Keratinocyte (primary cell): ENCODE measurements around the gene DUSP7. TPM values are rescaled to one million over a fixed set of nuclear protein-coding genes. Genes with fewer than 3 reads are reported as not detected.

Experiments used
- DNase-seq: peaks from one replicate; pipeline ENCODE4 v3.0.0-alpha.2; 2011; ENCODE audit warnings: low read depth, missing footprints, low spot score
- FAIRE-seq: peaks from 2 replicates; lab custom pipeline; 2011; peaks lifted over from hg19 to GRCh38; lab: Jason Lieb, UNC
- H2AFZ ChIP-seq: 2 replicates; pipeline ENCODE4 v1.6.0; 2012; ENCODE audit warnings: low read length, control low read depth, inconsistent platforms; ENCODE audit not compliant: control insufficient read depth
- H3K27ac ChIP-seq: 2 replicates; pipeline ENCODE4 v1.5.1; 2011; ENCODE audit warnings: low read length; ENCODE audit not compliant: control insufficient read depth, insufficient read depth
- H3K27me3 ChIP-seq: 3 replicates; pipeline ENCODE4 v1.6.0; 2011; ENCODE audit warnings: low read length; ENCODE audit not compliant: control insufficient read depth, insufficient read depth; ENCODE audit errors: extremely low read depth
- H3K36me3 ChIP-seq, 2 experiments: 2 replicates in 1 of 2; 3 replicates in 1 of 2; pipeline ENCODE4 v1.5.1; 2011; ENCODE audit warnings: low read length in 2 of 2, mild to moderate bottlenecking in 1 of 2; ENCODE audit not compliant: control insufficient read depth in 2 of 2, insufficient read depth in 2 of 2; ENCODE audit errors: extremely low read depth in 1 of 2
- H3K4me1 ChIP-seq: 3 replicates; pipeline ENCODE4 v1.5.1; 2011; ENCODE audit warnings: low read length; ENCODE audit not compliant: control insufficient read depth, insufficient read depth; ENCODE audit errors: extremely low read depth
- H3K4me2 ChIP-seq: 3 replicates; pipeline ENCODE4 v1.6.0; 2011; ENCODE audit warnings: low read depth, low read length; ENCODE audit not compliant: control insufficient read depth, insufficient read depth; ENCODE audit errors: extremely low read depth
- H3K4me3 ChIP-seq, 3 experiments: fragments of 200-600 bp in 1 of 3; sonication (generic) in 1 of 3; 2 replicates in 2 of 3; 3 replicates in 1 of 3; pipeline ENCODE4 v1.5.1; 2011 to 2016; ENCODE audit warnings: low read length in 3 of 3, mild to moderate bottlenecking in 3 of 3, control low read depth in 2 of 3, inconsistent platforms in 1 of 3, low read depth in 1 of 3, mixed read lengths in 1 of 3, mixed run types in 1 of 3, moderate library complexity in 1 of 3; ENCODE audit not compliant: control insufficient read depth in 2 of 3, insufficient read depth in 2 of 3; ENCODE audit errors: extremely low read depth in 1 of 3
- H3K79me2 ChIP-seq: 2 replicates; pipeline ENCODE4 v1.6.0; 2012; ENCODE audit warnings: low read length; ENCODE audit not compliant: control insufficient read depth, insufficient read depth
- H3K9ac ChIP-seq: 3 replicates; pipeline ENCODE4 v1.6.0; 2011; ENCODE audit warnings: low read length; ENCODE audit not compliant: control insufficient read depth, insufficient read depth; ENCODE audit errors: extremely low read depth
- H3K9me1 ChIP-seq: 3 replicates; pipeline ENCODE4 v1.6.0; 2011; ENCODE audit warnings: low read length; ENCODE audit not compliant: control insufficient read depth, insufficient read depth; ENCODE audit errors: extremely low read depth
- H3K9me3 ChIP-seq: 2 replicates; pipeline ENCODE4 v1.5.1; 2012; ENCODE audit warnings: low read depth, low read length; ENCODE audit not compliant: control insufficient read depth
- H4K20me1 ChIP-seq: 3 replicates; pipeline ENCODE4 v1.6.0; 2011; ENCODE audit warnings: low read length; ENCODE audit not compliant: control insufficient read depth, insufficient read depth; ENCODE audit errors: extremely low read depth
- EZH2 ChIP-seq: IDR thresholded peaks from one replicate; pipeline ENCODE4 v1.6.1; 2012; ENCODE audit warnings: inconsistent platforms, mild to moderate bottlenecking, low read length, moderate library complexity
- dilution Hi-C: fragments of 300-500 bp; cut with MboI; formaldehyde crosslinking; loops from one replicate; pipeline ENCODE4 v1.7.0; 2020; ENCODE audit warnings: low sequenced_read_pairs; ENCODE audit not compliant: extremely low pct_ligation_motif_present
- polyA plus RNA-seq, 5 experiments: library from polyadenylated mRNA; depleted of rRNA in 3 of 5; stranded (reverse) in 3 of 5; stranded (forward) in 1 of 5; unstranded in 1 of 5; fragments of >200 nt; gene quantifications; 1 replicate in 1 of 5; 2 replicates in 3 of 5; 3 replicates in 1 of 5; pipeline versions ENCODE4 v1.2.1 to v1.2.3, GENCODE V29; 2011 to 2012; ENCODE audit warnings: missing spikeins in 2 of 5, low read depth in 1 of 5, low replicate concordance in 1 of 5
- TF ChIP-seq, protein P1 (sequence below), 3 experiments: IDR thresholded peaks in 1 of 3; conservative IDR thresholded peaks in 1 of 3; optimal IDR thresholded peaks in 1 of 3; 2 replicates in 2 of 3; 3 replicates in 1 of 3; pipeline versions ENCODE3 to v1.5.1; 2011; ENCODE audit warnings: low read length in 3 of 3, mild to moderate bottlenecking in 3 of 3, moderate library complexity in 2 of 3, control low read depth in 1 of 3, inconsistent platforms in 1 of 3; ENCODE audit not compliant: insufficient read depth in 2 of 3; ENCODE audit errors: extremely low read depth in 1 of 3

Gene DUSP7
- polyA plus RNA-seq, 1 donor (not counting 4 experiments of a cell fraction or from before 2014, with no cell fraction given): 103 TPM

DNA sequence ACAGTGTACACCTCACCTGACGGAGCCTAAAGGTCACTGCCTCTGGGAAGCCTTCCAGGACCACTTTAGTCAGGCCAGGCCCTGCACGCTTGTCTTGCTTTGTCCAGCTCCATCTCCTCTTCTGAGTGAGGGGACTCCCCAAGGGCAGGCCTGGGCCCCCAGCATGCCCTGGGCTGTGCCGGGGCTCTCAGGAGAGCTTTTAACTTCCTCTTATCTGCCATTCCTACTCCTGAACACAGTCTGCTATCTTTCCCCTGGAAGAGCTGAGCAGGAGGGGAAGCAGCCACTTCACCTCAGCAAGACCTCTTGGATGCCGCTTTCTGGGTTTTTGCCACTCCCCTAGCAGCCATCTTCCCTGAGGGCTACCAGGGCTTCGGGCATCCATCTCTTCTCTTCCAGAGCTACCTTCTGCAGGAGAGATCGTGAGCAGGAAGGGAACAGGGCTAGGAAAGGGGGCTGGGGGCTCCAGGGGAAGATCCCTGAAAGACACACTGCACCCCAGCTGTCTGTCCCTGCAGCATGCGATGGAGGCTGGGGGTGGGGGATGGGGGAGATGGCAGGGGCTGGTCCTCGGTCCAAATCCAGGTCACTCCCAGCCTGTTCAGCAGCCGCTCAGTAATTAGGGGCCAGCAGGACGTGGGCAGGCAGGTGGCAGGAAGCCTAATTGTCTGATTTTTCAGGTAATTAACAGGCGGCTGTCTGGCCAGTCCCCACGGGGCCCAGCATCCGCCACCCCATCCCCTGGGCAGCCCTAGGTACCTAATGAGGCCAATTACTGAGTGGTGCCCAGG, 40.7 kb downstream of the DUSP7 start:
- Histone ChIP-seq H3K9me1 (no peaks in the 10 kb centered on the region), H3K36me3 (no peaks in the 10 kb centered on the region), H3K4me1 (no peaks in the 10 kb centered on the region), H2AFZ (no peak overlapping the region), H3K4me3 (no peak overlapping the region), H4K20me1 (no peaks in the 10 kb centered on the region), H3K27me3 (no peaks in the 10 kb centered on the region), H3K27ac (no peak overlapping the region), H3K4me2 (no peak overlapping the region), H3K79me2 (no peaks in the 10 kb centered on the region), H3K9ac (no peak overlapping the region), H3K9me3 (no peaks in the 10 kb centered on the region)
- no peak for DNase-seq
- FAIRE-seq: no peak
- TF ChIP-seq, protein P1, sequence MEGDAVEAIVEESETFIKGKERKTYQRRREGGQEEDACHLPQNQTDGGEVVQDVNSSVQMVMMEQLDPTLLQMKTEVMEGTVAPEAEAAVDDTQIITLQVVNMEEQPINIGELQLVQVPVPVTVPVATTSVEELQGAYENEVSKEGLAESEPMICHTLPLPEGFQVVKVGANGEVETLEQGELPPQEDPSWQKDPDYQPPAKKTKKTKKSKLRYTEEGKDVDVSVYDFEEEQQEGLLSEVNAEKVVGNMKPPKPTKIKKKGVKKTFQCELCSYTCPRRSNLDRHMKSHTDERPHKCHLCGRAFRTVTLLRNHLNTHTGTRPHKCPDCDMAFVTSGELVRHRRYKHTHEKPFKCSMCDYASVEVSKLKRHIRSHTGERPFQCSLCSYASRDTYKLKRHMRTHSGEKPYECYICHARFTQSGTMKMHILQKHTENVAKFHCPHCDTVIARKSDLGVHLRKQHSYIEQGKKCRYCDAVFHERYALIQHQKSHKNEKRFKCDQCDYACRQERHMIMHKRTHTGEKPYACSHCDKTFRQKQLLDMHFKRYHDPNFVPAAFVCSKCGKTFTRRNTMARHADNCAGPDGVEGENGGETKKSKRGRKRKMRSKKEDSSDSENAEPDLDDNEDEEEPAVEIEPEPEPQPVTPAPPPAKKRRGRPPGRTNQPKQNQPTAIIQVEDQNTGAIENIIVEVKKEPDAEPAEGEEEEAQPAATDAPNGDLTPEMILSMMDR (optimal IDR thresholded peaks at IDR 0.05 in 1 of 3, IDR thresholded peaks at IDR 0.05 in 1 of 3, conservative IDR thresholded peaks at IDR 0.05 in 1 of 3; ENCODE audit: extremely low read depth in 1 of 3, insufficient read depth in 2 of 3, low read length in 3 of 3): no peak
- no peak for TF ChIP-seq EZH2
- dilution Hi-C loops: no loop called here

DNA sequence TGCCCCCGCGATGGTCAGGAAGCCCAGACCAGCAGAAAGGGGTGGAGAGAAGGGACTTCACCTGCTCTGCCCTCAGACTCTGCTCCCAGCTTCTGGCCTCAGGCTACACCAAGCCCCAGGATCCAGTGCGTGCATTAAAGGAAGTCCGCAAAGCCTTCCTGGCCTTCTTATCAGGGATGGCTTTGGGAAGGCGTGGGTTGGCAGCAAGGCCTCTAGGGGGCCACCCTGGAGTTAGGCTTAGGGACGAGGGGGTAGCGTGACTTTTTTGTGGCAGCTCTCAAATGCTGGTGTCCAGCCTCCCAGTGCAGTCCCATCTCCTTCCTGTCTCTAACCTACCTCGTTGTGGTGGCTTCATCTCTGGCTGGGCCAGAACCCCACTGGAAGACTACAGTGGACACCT, 41.8 kb downstream of the DUSP7 start:
- H3K27ac ChIP-seq: no peak overlapping the region
- dilution Hi-C loops: no loop called here
- no peaks in the 10 kb centered on the region for H3K4me1 ChIP-seq
- no peaks in the 10 kb centered on the region for H4K20me1 ChIP-seq
- no peaks in the 10 kb centered on the region for H3K79me2 ChIP-seq
- no peak for DNase-seq
- H3K9me1 ChIP-seq: no peaks in the 10 kb centered on the region
- no peak overlapping the region for H2AFZ ChIP-seq
- no peak overlapping the region for H3K9ac ChIP-seq
- TF ChIP-seq, protein P1 (optimal IDR thresholded peaks at IDR 0.05 in 1 of 3, IDR thresholded peaks at IDR 0.05 in 1 of 3, conservative IDR thresholded peaks at IDR 0.05 in 1 of 3; ENCODE audit: extremely low read depth in 1 of 3, insufficient read depth in 2 of 3, low read length in 3 of 3): no peak
- TF ChIP-seq EZH2: no peak
- H3K27me3 ChIP-seq: no peaks in the 10 kb centered on the region
- H3K4me3 ChIP-seq: no peak overlapping the region
- H3K4me2 ChIP-seq: no peak overlapping the region
- no peak for FAIRE-seq
- H3K36me3 ChIP-seq: no peaks in the 10 kb centered on the region
- no peaks in the 10 kb centered on the region for H3K9me3 ChIP-seq
